H9 (cell line): ENCODE measurements around the gene STK25. TPM values are rescaled to one million over a fixed set of nuclear protein-coding genes. Genes with fewer than 3 reads are reported as not detected.

Source experiments
- DNase-seq: peaks from one replicate; pipeline ENCODE4 v3.0.0-alpha.2; 2017
- H2AFZ ChIP-seq: one replicate; pipeline ENCODE4 v1.6.1; 2013; ENCODE audit warnings: mild to moderate bottlenecking, low read length, control low read depth, moderate library complexity
- H2AK5ac ChIP-seq: 2 replicates; pipeline ENCODE4 v1.6.1; 2013; ENCODE audit warnings: low read length, control low read depth, mixed read lengths; ENCODE audit not compliant: insufficient read length
- H2BK120ac ChIP-seq: one replicate; pipeline ENCODE4 v1.6.1; 2013; ENCODE audit warnings: low read depth, mild to moderate bottlenecking, low read length, control low read depth, inconsistent platforms; ENCODE audit not compliant: poor library complexity, severe bottlenecking
- H2BK12ac ChIP-seq: 2 replicates; pipeline ENCODE4 v1.6.1; 2013; ENCODE audit warnings: low read length, control low read depth, mixed read lengths, low read depth; ENCODE audit not compliant: insufficient read length
- H2BK15ac ChIP-seq: 2 replicates; pipeline ENCODE4 v1.6.1; 2013; ENCODE audit warnings: low read depth, low read length, control low read depth
- H2BK20ac ChIP-seq: one replicate; pipeline ENCODE4 v1.6.1; 2013; ENCODE audit warnings: low read depth, mild to moderate bottlenecking, low read length, control low read depth, inconsistent platforms; ENCODE audit not compliant: poor library complexity, severe bottlenecking
- H2BK5ac ChIP-seq: 2 replicates; pipeline ENCODE4 v1.6.1; 2013; ENCODE audit warnings: low read length, control low read depth, mixed read lengths; ENCODE audit not compliant: insufficient read length
- H3K14ac ChIP-seq: 2 replicates; pipeline ENCODE4 v1.6.1; 2013; ENCODE audit warnings: low read length, control low read depth; ENCODE audit not compliant: insufficient read depth
- H3K18ac ChIP-seq: 2 replicates; pipeline ENCODE4 v1.6.1; 2013; ENCODE audit warnings: low read depth, mild to moderate bottlenecking, mixed read lengths, low read length, control low read depth; ENCODE audit not compliant: insufficient read length
- H3K23ac ChIP-seq: 2 replicates; pipeline ENCODE4 v1.6.1; 2013; ENCODE audit warnings: low read length, control low read depth, mixed read lengths, low read depth; ENCODE audit not compliant: insufficient read length
- H3K23me2 ChIP-seq: 2 replicates; pipeline ENCODE4 v1.6.1; 2013; ENCODE audit warnings: low read depth, mild to moderate bottlenecking, mixed read lengths, low read length, control low read depth; ENCODE audit not compliant: insufficient read length, poor library complexity, severe bottlenecking
- H3K27ac ChIP-seq: 2 replicates; pipeline ENCODE4 v1.5.1; 2013; ENCODE audit warnings: low read length, control low read depth, mixed read lengths, low read depth; ENCODE audit not compliant: insufficient read length
- H3K27me3 ChIP-seq: 2 replicates; pipeline ENCODE4 v1.6.1; 2013; ENCODE audit warnings: low read length, control low read depth, inconsistent platforms; ENCODE audit not compliant: insufficient read depth
- H3K4ac ChIP-seq: 2 replicates; pipeline ENCODE4 v1.6.1; 2013; ENCODE audit warnings: low read depth, mild to moderate bottlenecking, control low read depth, inconsistent platforms, low read length, moderate library complexity
- H3K4me1 ChIP-seq: 2 replicates; pipeline ENCODE4 v1.6.1; 2013; ENCODE audit warnings: low read length, control low read depth, inconsistent platforms; ENCODE audit not compliant: insufficient read depth
- H3K4me2 ChIP-seq: 2 replicates; pipeline ENCODE4 v1.6.1; 2013; ENCODE audit warnings: low read length, control low read depth, mixed read lengths; ENCODE audit not compliant: insufficient read length, insufficient read depth
- H3K56ac ChIP-seq: 2 replicates; pipeline ENCODE4 v1.6.1; 2013; ENCODE audit warnings: low read depth, mild to moderate bottlenecking, mixed read lengths, low read length, control low read depth; ENCODE audit not compliant: insufficient read length
- H3K79me1 ChIP-seq: 2 replicates; pipeline ENCODE4 v1.6.1; 2013; ENCODE audit warnings: low read depth, mild to moderate bottlenecking, moderate library complexity, low read length, control low read depth, inconsistent platforms; ENCODE audit not compliant: insufficient read depth, poor library complexity, severe bottlenecking
- H3K79me2 ChIP-seq: 2 replicates; pipeline ENCODE4 v1.6.1; 2013; ENCODE audit warnings: low read length, control low read depth, inconsistent platforms; ENCODE audit not compliant: insufficient read depth
- H3K9ac ChIP-seq: 2 replicates; pipeline ENCODE4 v1.6.1; 2013; ENCODE audit warnings: low read length, control low read depth, mixed read lengths; ENCODE audit not compliant: insufficient read length; ENCODE audit errors: extremely low read depth
- H3K9me3 ChIP-seq: one replicate; pipeline ENCODE4 v1.6.1; 2013; ENCODE audit warnings: low read depth, low read length, inconsistent platforms; ENCODE audit not compliant: control insufficient read depth
- H3T11ph ChIP-seq: one replicate; pipeline ENCODE4 v1.6.1; 2013; ENCODE audit warnings: mild to moderate bottlenecking, low read length, control low read depth, inconsistent platforms
- H4K20me1 ChIP-seq: one replicate; pipeline ENCODE4 v1.6.1; 2013; ENCODE audit not compliant: control insufficient read depth, insufficient read length, insufficient read depth
- H4K5ac ChIP-seq: 2 replicates; pipeline ENCODE4 v1.6.1; 2013; ENCODE audit warnings: low read depth, mild to moderate bottlenecking, mixed read lengths, low read length, control low read depth; ENCODE audit not compliant: insufficient read length
- H4K8ac ChIP-seq: replicated peaks from 2 replicates; pipeline ENCODE4 v1.6.1; 2013; ENCODE audit warnings: low read length, control low read depth, mixed read lengths, low read depth; ENCODE audit not compliant: insufficient read length
- H4K91ac ChIP-seq: 2 replicates; pipeline ENCODE4 v1.6.1; 2013; ENCODE audit warnings: low read depth, mild to moderate bottlenecking, moderate library complexity, mixed read lengths, low read length, control low read depth; ENCODE audit not compliant: insufficient read length
- H3K27ac Mint-ChIP-seq, 3 experiments: 2 replicates in 2 of 3; 3 replicates in 1 of 3; pipeline ENCODE4 v1.8.0; 2020 to 2021; ENCODE audit warnings: mixed read lengths in 3 of 3, mild to moderate bottlenecking in 1 of 3, moderate library complexity in 1 of 3
- H3K27me3 Mint-ChIP-seq: 2 replicates; pipeline ENCODE4 v1.8.0; 2021; ENCODE audit warnings: low read depth, mild to moderate bottlenecking, moderate library complexity, mixed read lengths
- H3K36me3 Mint-ChIP-seq, 3 experiments: 2 replicates in 2 of 3; 3 replicates in 1 of 3; pipeline ENCODE4 v1.8.0; 2020 to 2021; ENCODE audit warnings: low read depth in 3 of 3, mixed read lengths in 3 of 3; ENCODE audit not compliant: insufficient read depth in 1 of 3
- H3K4me1 Mint-ChIP-seq, 2 experiments: 2 replicates each; pipeline ENCODE4 v1.8.0; 2020; ENCODE audit warnings: mixed read lengths in 2 of 2
- H3K4me3 Mint-ChIP-seq, 2 experiments: 2 replicates in 1 of 2; 3 replicates in 1 of 2; pipeline ENCODE4 v1.8.0; 2020 to 2021; ENCODE audit warnings: mild to moderate bottlenecking in 2 of 2, mixed read lengths in 2 of 2, moderate library complexity in 1 of 2
- H3K9me3 Mint-ChIP-seq, 2 experiments: 2 replicates in 1 of 2; 3 replicates in 1 of 2; pipeline ENCODE4 v1.8.0; 2020; ENCODE audit warnings: mild to moderate bottlenecking in 2 of 2, mixed read lengths in 2 of 2, moderate library complexity in 1 of 2
- CTCF ChIP-seq: fragments of 200-600 bp; sonication (generic); conservative IDR thresholded peaks from 3 replicates; pipeline ENCODE4 v1.8.0; 2021; ENCODE audit warnings: antibody characterized with exemption, mild to moderate bottlenecking
- WGBS: extraction: QIAGEN DNeasy Blood & Tissue Kit; methylation state at CpG from one replicate; pipeline ENCODE4 v1.1.7; 2013; ENCODE audit warnings: missing lambda C conversion rate, low lambda C conversion rate, mixed read lengths; ENCODE audit not compliant: insufficient read length; ENCODE audit errors: extremely low coverage; 5-methylcytosine and 5-hydroxymethylcytosine counted together
- total RNA-seq: library from RNA; stranded (reverse); gene quantifications from 2 replicates; pipeline ENCODE4 v1.2.1, GENCODE V29; 2021

The STK25 gene
- total RNA-seq, 1 experiment from 2014 or later = 189 TPM

- H2BK20ac ChIP-seq = no peak overlapping the region
- no peaks in the 10 kb centered on the region for H3K23me2 ChIP-seq
- H3K4me1 ChIP-seq = peaks cover 5% of the 10 kb centered on the region; the same call in 1 of the 2 replicates
- H3K4ac ChIP-seq = no peak overlapping the region
- no peak overlapping the region for H3K23ac ChIP-seq
- H4K8ac ChIP-seq = no peak overlapping the region
- no peak overlapping the region for H2AFZ ChIP-seq
- no peak overlapping the region for H2BK5ac ChIP-seq
- no peak overlapping the region for H2AK5ac ChIP-seq
- no CpG with 5 or more reads among the region's 33 CpGs for WGBS
- H3K14ac ChIP-seq = no peak overlapping the region; the same call in 1 of the 2 replicates
- Mint-ChIP-seq H3K27ac (peak overlapping the region in 1 of 3 experiments; percentile 82; a peak in 2 of 7 replicates), H3K4me3 (no peak overlapping the region), H3K36me3 (no peaks in the 10 kb centered on the region; a peak in 1 of 7 replicates), H3K27me3 (peaks cover 3% of the 10 kb centered on the region), H3K4me1 (peaks cover 13 to 14% of the 10 kb centered on the region in 2 experiments), H3K9me3 (peaks cover 0 to 3% of the 10 kb centered on the region in 2 experiments; a peak in 1 of 5 replicates)
- H4K91ac ChIP-seq = no peak overlapping the region
- no peaks in the 10 kb centered on the region for H3K79me1 ChIP-seq
- H3K56ac ChIP-seq = no peak overlapping the region
- H2BK12ac ChIP-seq = no peak overlapping the region
- no peak overlapping the region for H3K4me2 ChIP-seq
- H3K79me2 ChIP-seq = no peaks in the 10 kb centered on the region
- H3K27me3 ChIP-seq = no peaks in the 10 kb centered on the region
- H2BK15ac ChIP-seq = no peak overlapping the region
- TF ChIP-seq CTCF = no peak
- H4K5ac ChIP-seq = no peak overlapping the region
- no peaks in the 10 kb centered on the region for H4K20me1 ChIP-seq
- H2BK120ac ChIP-seq = no peak overlapping the region
- no peak overlapping the region for H3K18ac ChIP-seq
- no peaks in the 10 kb centered on the region for H3K9me3 ChIP-seq
- DNase-seq = peak; percentile 29
- no peak overlapping the region for H3T11ph ChIP-seq
- H3K27ac ChIP-seq = no peak overlapping the region
- no peak overlapping the region for H3K9ac ChIP-seq
Measured at GRCh38 chr2:241551998-241552737, 43.8 kb upstream of the STK25 start.
